ENCODE measurements around the gene QPRT.

QPRT gene

GRCh38 chr16:29712809-29713208, 33.8 kb downstream of the QPRT start:
- Histone ChIP-seq H3K4me2 (ENCODE audit: low read depth, low read length) (no peak overlapping the region), H3K4me3 (ENCODE audit: low read length) (no peak overlapping the region), H3F3A (ENCODE audit: insufficient read depth, low read length) (no peaks in the 10 kb centered on the region), H2AFZ (ENCODE audit: low read length) (no peak overlapping the region), H3K27me3 (replicated peaks; ENCODE audit: insufficient read depth, low read length) (no peaks in the 10 kb centered on the region), H3K9me2 (replicated peaks; ENCODE audit: insufficient read depth, low read length) (no peaks in the 10 kb centered on the region), H3K9me3 (replicated peaks; ENCODE audit: insufficient read depth, low read length) (no peaks in the 10 kb centered on the region), H4K20me1 (ENCODE audit: insufficient read depth, low read length) (no peaks in the 10 kb centered on the region), H3K79me2 (ENCODE audit: low read length) (no peaks in the 10 kb centered on the region), H3K36me3 (replicated peaks; ENCODE audit: insufficient read depth, low read length) (no peaks in the 10 kb centered on the region), H3K27ac (ENCODE audit: low read length) (no peak overlapping the region), H3K9ac (ENCODE audit: low read length) (no peak overlapping the region), H3K4me1 (ENCODE audit: low read length) (no peaks in the 10 kb centered on the region)
- TF ChIP-seq CTCF (IDR thresholded peaks at IDR 0.05; ENCODE audit: low read length) (no peak), EZH2phosphoT487 (IDR thresholded peaks at IDR 0.05; ENCODE audit: low read length) (no peak), EZH2 (optimal IDR thresholded peaks at IDR 0.05; ENCODE audit: low read depth, low read length) (no peak)
- no peak for DNase-seq

GRCh38 chr16:29714396-29714795, 35.4 kb downstream of the QPRT start:
- H3F3A ChIP-seq (ENCODE audit: insufficient read depth, low read length): no peaks in the 10 kb centered on the region
- no peak overlapping the region for H3K4me2 ChIP-seq (ENCODE audit: low read depth, low read length)
- H3K27ac ChIP-seq (ENCODE audit: low read length): no peak overlapping the region
- no peaks in the 10 kb centered on the region; the same call in 1 of the 2 replicates for H3K27me3 ChIP-seq (replicated peaks; ENCODE audit: insufficient read depth, low read length)
- no peak overlapping the region for H3K9ac ChIP-seq (ENCODE audit: low read length)
- H2AFZ ChIP-seq (ENCODE audit: low read length): no peak overlapping the region
- no peaks in the 10 kb centered on the region for H3K9me3 ChIP-seq (replicated peaks; ENCODE audit: insufficient read depth, low read length)
- no peaks in the 10 kb centered on the region for H3K4me1 ChIP-seq (ENCODE audit: low read length)
- no peak overlapping the region for H3K4me3 ChIP-seq (ENCODE audit: low read length)
- no peaks in the 10 kb centered on the region for H3K9me2 ChIP-seq (replicated peaks; ENCODE audit: insufficient read depth, low read length)
- DNase-seq: no peak
- TF ChIP-seq CTCF (IDR thresholded peaks at IDR 0.05; ENCODE audit: low read length) (no peak), EZH2 (optimal IDR thresholded peaks at IDR 0.05; ENCODE audit: low read depth, low read length) (no peak), EZH2phosphoT487 (IDR thresholded peaks at IDR 0.05; ENCODE audit: low read length) (no peak)
- H3K36me3 ChIP-seq (replicated peaks; ENCODE audit: insufficient read depth, low read length): no peaks in the 10 kb centered on the region
- H4K20me1 ChIP-seq (ENCODE audit: insufficient read depth, low read length): no peaks in the 10 kb centered on the region
- H3K79me2 ChIP-seq (ENCODE audit: low read length): no peaks in the 10 kb centered on the region

GRCh38 chr16:29714972-29715371, 36.0 kb downstream of the QPRT start:
- no peaks in the 10 kb centered on the region for H3K79me2 ChIP-seq (ENCODE audit: low read length)
- no peak overlapping the region for H3K27ac ChIP-seq (ENCODE audit: low read length)

More at GRCh38 chr16:29714972-29715371, 36.0 kb downstream of the QPRT start:
- H4K20me1 ChIP-seq (ENCODE audit: insufficient read depth, low read length): no peaks in the 10 kb centered on the region
- no peak overlapping the region for H3K4me3 ChIP-seq (ENCODE audit: low read length)
- no peaks in the 10 kb centered on the region; the same call in 1 of the 2 replicates for H3K27me3 ChIP-seq (replicated peaks; ENCODE audit: insufficient read depth, low read length)
- no peak overlapping the region for H2AFZ ChIP-seq (ENCODE audit: low read length)
- no peak overlapping the region for H3K4me2 ChIP-seq (ENCODE audit: low read depth, low read length)
- DNase-seq: no peak
- no peak for TF ChIP-seq CTCF (IDR thresholded peaks at IDR 0.05; ENCODE audit: low read length)
- no peak for TF ChIP-seq EZH2 (optimal IDR thresholded peaks at IDR 0.05; ENCODE audit: low read depth, low read length)
- no peak for TF ChIP-seq EZH2phosphoT487 (IDR thresholded peaks at IDR 0.05; ENCODE audit: low read length)
- H3K9ac ChIP-seq (ENCODE audit: low read length): no peak overlapping the region
- H3K36me3 ChIP-seq (replicated peaks; ENCODE audit: insufficient read depth, low read length): no peaks in the 10 kb centered on the region
- H3K9me2 ChIP-seq (replicated peaks; ENCODE audit: insufficient read depth, low read length): no peaks in the 10 kb centered on the region
- H3K9me3 ChIP-seq (replicated peaks; ENCODE audit: insufficient read depth, low read length): no peaks in the 10 kb centered on the region
- H3K4me1 ChIP-seq (ENCODE audit: low read length): no peaks in the 10 kb centered on the region
- H3F3A ChIP-seq (ENCODE audit: insufficient read depth, low read length): no peaks in the 10 kb centered on the region
